ENCODE data around the gene STOML1. TPM values are rescaled to one million over a fixed set of nuclear protein-coding genes. Genes with fewer than 3 reads are reported as not detected.
A peak's percentile ranks its signal among the peaks of the same experiment; 100 is the strongest.

Gene STOML1
- total RNA-seq, 1 donor, result 19.0 TPM

DNA sequence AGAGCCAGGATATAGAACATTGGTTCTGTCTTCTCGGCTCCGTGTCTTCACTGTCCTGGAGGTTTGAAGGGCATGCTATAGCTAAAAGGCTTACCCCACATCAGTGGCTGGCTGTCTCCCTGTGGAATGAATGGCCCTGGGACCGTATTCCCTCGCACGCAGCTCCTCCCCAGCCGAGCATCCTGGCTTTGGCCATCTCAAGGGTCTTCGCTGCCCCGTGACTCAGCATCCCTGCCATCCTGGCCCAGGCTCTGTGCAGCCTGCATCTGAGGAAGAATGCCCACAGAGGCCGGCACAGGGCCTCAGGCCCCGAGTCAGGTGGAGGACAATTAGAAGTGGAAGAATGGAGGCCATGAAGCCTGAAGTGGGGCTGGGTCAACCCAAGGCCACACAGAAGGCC is 54.8 kb downstream of the STOML1 start:
- no peak for DNase-seq (ENCODE audit: low read depth)
- TF ChIP-seq, protein P1, sequence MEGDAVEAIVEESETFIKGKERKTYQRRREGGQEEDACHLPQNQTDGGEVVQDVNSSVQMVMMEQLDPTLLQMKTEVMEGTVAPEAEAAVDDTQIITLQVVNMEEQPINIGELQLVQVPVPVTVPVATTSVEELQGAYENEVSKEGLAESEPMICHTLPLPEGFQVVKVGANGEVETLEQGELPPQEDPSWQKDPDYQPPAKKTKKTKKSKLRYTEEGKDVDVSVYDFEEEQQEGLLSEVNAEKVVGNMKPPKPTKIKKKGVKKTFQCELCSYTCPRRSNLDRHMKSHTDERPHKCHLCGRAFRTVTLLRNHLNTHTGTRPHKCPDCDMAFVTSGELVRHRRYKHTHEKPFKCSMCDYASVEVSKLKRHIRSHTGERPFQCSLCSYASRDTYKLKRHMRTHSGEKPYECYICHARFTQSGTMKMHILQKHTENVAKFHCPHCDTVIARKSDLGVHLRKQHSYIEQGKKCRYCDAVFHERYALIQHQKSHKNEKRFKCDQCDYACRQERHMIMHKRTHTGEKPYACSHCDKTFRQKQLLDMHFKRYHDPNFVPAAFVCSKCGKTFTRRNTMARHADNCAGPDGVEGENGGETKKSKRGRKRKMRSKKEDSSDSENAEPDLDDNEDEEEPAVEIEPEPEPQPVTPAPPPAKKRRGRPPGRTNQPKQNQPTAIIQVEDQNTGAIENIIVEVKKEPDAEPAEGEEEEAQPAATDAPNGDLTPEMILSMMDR (IDR thresholded peaks at IDR 0.05; ENCODE audit: insufficient read depth, low read depth, low read length), result no peak

DNA sequence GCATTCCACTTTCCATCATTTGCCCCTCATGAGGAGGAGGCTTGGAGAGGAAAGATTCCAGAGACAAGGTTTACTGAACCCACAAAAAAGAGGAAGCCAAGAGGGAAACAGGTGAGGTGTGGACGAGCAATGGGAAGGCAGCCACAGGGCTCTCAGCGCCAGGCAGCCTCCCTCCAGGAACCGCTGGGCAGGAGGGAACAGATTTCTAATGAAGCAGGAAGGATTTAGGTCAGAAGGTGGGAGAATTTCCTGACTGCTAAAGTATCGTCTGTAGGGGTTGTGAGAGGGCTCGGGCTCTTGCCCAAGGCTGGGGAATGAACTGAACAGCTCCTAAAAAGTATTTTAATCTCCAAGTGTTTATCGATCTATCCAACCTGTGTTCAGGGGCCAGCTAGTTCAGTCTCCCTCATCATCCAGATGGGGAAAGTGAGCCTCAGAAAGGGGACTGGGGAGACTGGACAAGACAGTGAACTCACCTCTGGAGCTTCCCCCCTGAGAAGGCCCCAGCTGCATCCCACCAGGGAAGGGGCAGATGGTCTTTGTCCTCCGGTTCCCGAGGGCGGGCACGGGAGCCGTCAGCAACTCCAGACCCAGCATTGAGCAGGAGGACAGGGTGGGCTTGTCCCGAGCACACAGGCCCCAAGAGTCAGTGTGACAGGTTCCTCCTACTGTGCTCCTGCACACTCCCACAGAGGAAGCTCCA is 55.4 kb downstream of the STOML1 start:
- DNase-seq (ENCODE audit: low read depth), result no peak
- TF ChIP-seq, protein P1 (IDR thresholded peaks at IDR 0.05; ENCODE audit: insufficient read depth, low read depth, low read length), result no peak
- H3K4me3 ChIP-seq (ENCODE audit: low read depth, low read length), result no peak overlapping the region

More for the DNA sequence above, 54.8 kb downstream of the STOML1 start:
- no peak overlapping the region for H3K4me3 ChIP-seq (ENCODE audit: low read depth, low read length)

DNA sequence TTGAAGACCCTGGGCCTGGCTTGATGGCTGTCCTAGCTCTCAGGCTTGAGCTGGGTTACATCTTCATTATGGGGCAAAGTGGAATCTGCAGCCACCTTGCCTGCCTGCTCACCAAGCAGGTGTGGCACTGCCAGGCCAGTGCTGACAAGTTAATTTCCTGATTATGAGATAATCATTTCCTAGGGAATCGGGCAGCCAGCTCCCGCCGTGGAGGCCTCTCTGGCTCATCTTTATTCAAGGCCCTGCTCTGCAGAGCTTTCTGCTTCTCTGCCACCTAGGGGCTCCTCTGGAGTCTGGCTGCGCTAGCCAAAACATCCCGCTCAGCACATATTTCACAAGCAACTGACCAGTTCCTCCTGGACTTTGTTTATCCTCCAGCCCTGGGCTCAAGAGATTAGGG is 55.9 kb downstream of the STOML1 start:
- no peak overlapping the region for H3K4me3 ChIP-seq (ENCODE audit: low read depth, low read length)
- TF ChIP-seq, protein P1 (IDR thresholded peaks at IDR 0.05; ENCODE audit: insufficient read depth, low read depth, low read length), result peak; percentile 51
- DNase-seq (ENCODE audit: low read depth), result peak; percentile 86

DNA sequence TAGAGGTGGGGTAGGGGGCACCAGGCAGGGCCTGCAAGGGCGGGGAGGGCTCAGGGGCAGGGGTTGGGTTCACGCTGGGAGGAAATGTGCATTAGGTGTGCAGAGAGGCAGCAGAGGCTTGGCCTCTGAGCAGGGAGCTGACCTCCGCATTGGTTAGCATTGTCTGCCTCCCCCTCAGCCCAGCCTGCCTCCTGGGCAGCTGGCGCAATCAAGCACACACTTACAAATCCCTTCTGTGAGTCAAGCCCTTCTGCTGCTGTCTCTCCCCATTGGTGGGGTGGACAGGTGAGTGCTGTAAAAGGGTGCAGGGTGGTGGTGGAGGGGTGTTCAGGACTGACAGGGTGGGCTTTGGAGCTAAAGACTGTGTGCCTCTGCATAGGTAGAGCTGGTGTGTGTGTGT is 56.5 kb downstream of the STOML1 start:
- no peak overlapping the region for H3K4me3 ChIP-seq (ENCODE audit: low read depth, low read length)
- TF ChIP-seq, protein P1 (IDR thresholded peaks at IDR 0.05; ENCODE audit: insufficient read depth, low read depth, low read length), result no peak
- no peak for DNase-seq (ENCODE audit: low read depth)

DNA sequence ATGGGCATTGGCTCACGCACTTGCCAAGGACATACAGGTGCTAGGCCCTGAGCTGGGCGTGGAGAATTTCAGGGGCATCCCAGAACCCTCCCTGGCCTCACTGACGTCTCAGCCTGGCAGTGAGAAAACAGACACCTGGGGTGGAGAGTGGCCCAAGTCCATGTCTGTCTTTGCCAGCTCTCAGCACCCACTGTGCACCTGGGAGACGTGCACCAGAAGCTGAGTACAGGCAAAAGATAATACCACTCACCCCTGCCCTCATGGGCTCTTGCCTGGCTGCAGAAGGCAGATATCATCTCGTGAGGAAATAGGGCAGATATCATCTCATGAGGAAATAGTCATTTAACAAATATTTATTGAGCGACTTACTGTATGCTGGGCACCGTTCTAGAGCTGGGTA is 57.8 kb downstream of the STOML1 start:
- DNase-seq (ENCODE audit: low read depth), result no peak
- TF ChIP-seq, protein P1 (IDR thresholded peaks at IDR 0.05; ENCODE audit: insufficient read depth, low read depth, low read length), result no peak
- H3K4me3 ChIP-seq (ENCODE audit: low read depth, low read length), result no peak overlapping the region

DNA sequence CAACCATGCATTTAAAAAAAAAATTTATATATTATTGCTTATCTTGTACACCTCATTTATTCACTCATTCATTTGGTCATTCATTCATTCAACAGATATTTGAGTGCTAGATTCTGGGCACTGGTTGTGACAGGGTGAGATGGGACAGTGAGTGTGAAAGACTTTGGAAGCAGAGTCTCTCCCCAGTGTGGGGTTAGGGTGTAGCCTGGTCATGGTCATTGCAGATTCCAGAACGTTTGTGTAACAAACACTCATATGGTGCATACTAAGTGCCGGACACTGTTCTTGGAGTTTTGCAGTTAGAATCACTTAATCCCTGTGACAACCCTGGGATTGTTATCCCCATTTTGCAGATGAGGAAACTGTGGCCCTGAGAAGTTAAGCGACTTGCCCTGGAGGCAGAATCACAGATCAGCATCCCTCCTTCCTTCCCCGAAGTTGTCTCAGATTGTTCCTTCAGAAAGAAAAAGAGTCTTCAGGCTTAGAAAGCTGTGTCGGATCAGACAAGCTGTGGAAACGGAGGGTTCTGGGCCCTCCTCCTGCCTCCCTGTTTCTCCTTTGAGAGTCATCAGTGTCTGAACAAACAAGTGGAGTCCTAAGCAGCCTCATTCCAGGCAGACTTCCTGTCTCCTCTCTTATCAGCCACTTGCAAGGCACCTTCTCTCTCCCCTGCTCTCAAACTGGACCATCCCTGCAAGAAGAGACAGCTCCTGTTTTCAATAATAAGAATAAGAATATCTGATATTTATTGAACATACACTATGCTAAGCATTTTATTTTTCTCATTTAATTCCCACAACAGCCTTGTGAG is 59.5 kb downstream of the STOML1 start:
- H3K4me3 ChIP-seq (ENCODE audit: low read depth, low read length), result no peak overlapping the region
- DNase-seq (ENCODE audit: low read depth), result no peak
- TF ChIP-seq, protein P1 (IDR thresholded peaks at IDR 0.05; ENCODE audit: insufficient read depth, low read depth, low read length), result no peak
